HG02981 (cell line): ENCODE data around the gene ITGB7.

Experiments
- ATAC-seq: cut with Tn5 transposase; IDR thresholded peaks from one replicate; pipeline ENCODE4 v1.9.1; 2021; ENCODE audit warnings: mild to moderate bottlenecking, moderate library complexity; ENCODE audit not compliant: unreplicated experiment

The ITGB7 gene

DNA sequence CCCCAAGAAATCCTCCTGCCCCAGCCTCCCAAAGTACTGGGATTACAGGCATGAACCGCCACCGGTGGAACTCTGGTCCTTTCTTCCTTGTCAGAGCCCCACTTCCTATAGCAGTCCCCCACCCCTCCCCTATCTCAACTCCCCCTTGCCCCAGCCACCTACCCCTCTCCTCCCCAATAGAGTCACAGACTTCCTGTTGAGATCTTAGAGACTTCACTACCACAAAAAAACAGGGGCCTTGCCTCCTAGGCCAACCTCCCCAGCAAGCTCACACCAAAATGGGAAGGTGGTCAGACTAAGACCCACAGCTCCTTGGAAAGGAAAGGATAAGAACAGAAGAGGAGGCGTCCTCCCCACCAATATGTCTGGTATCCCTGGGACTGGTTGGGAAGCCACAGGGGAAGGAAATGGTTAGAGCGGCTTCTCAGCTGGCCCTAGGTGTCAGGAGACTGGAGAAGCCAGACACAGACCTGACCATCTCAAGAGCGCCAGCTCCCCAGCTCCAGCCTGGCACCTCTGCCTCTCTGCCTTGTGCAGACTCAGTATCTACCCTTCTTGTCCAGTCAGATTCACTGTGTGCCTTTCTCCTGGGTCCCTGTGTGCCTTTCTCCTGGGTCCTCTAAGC lies 8.5 kb downstream of the ITGB7 start:
- ATAC-seq: no peak

GRCh38 chr12:53197011-53197640 lies 9.9 kb downstream of the ITGB7 start:
- no peak for ATAC-seq

DNA sequence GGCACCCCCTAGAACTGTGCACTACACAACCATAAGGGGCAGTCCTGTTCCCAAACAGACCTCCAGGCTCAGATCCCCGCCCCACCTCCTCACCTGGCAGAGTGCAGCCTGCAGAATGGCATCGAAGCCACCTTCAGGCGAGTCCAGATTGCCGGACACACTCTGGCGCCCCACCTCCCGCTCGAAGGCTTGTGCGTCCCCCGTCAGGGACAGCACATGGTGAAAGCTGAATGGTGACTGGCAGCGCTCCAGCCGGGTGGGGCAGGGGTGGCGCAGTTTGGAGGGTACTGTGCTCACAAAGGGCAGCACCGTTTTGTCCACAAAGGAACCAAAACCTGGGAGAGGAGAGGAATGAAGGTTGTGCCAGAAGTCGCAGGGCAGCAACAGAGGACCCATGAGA lies 10.6 kb downstream of the ITGB7 start:
- no peak for ATAC-seq

DNA sequence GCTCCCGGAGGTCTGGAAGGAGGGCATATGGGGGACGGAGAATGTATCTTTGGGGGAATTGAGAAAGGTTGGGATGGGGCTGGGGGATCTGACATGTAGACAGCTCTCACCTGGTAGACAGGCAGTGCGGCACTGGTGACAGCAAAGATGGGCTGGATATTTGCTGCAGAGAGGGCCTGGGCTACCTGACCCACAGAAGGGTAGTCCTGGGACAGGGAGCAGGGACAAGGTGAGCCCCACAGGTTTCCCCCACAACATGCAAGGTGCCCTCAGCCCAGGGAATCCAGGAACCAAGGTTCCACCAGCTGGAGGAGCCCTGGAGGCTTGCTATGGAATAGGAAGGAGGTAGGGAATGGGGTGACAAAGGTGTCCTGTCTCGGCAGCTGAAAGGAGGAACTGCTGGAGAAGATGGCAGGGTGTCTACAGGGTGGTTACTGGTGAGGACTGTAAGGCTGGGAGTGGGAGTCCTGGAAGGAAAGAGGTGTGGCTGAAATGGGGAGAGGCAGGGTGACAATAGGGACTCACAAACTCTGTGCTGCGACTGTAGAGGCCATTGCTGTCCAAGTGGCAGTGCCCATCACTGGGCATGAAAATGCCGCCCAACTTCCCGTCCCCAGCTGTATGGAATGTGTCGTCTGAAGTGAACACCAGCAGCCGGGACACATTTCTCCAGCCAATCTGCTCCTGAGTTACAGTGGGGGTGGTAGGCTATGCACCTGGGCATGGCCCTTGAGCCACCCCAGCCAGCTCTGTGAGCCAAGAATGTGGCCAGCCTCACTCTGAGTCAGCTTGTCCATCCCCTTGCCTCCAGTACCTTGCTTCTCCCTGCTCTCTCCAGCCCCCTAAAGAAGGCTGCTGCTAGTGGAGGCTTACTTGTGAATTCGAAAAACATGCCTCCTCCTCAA lies 11.3 kb downstream of the ITGB7 start:
- ATAC-seq: no peak

- no peak for ATAC-seq
Measured at GRCh38 chr12:53194973-53195372, 12.1 kb downstream of the ITGB7 start.

GRCh38 chr12:53193985-53194716 lies 12.9 kb downstream of the ITGB7 start:
- ATAC-seq: no peak

- no peak for ATAC-seq
Measured at GRCh38 chr12:53193040-53193439, 14.0 kb downstream of the ITGB7 start.

DNA sequence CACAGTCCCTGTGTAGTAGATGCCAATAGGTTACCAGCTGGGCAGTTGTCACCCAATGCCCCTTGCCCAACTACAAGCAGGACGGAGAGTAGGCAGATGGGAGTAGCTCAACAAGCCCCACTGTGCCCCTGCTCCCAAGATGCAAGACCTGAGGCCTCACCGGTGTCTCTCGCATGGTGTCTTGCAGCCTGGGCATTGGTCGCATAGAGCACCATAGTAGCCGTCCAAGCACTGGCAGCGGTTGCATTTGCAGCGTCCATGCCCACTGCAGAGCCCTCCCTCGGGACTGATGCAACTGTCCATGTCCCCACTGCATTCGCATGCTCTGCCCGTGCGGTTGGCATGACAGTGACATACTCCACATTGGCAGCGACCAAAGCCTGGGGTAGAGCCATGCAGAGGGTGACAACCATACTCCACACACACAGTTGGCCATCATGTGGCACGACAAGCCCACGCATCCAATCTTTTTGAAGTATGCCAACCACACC lies 14.5 kb downstream of the ITGB7 start:
- ATAC-seq: no peak

DNA sequence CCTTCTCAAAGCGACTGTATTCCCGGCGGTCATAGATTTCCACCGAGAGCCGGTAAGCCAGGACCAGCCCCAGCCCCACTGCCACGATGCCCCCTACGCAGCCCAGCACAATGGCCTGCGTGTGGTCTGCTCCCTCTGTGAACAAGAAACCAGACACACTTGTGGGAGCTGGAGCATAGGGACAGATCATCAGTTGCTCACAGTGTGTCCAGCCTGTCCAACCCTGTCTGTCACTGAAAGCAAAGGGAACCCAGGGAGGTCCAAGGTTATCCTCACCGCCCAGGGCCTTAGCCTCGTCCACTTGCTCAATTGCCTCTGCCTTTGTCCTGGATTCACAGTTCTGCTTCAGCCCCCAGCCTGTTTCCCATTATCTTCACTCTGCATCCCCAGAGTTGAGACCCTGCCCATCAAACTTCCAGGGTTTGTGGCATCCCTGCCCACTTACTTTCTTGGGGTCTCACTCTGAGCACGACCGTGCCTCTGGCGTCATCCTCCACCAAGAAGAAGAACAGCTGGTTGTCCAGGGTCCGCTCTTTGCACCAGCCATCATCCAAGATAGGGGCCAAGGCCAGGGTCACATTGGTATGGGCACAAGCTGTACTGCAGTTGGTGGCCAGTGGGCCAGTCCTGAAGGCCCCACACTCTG lies 15.0 kb downstream of the ITGB7 start:
- no peak for ATAC-seq

DNA sequence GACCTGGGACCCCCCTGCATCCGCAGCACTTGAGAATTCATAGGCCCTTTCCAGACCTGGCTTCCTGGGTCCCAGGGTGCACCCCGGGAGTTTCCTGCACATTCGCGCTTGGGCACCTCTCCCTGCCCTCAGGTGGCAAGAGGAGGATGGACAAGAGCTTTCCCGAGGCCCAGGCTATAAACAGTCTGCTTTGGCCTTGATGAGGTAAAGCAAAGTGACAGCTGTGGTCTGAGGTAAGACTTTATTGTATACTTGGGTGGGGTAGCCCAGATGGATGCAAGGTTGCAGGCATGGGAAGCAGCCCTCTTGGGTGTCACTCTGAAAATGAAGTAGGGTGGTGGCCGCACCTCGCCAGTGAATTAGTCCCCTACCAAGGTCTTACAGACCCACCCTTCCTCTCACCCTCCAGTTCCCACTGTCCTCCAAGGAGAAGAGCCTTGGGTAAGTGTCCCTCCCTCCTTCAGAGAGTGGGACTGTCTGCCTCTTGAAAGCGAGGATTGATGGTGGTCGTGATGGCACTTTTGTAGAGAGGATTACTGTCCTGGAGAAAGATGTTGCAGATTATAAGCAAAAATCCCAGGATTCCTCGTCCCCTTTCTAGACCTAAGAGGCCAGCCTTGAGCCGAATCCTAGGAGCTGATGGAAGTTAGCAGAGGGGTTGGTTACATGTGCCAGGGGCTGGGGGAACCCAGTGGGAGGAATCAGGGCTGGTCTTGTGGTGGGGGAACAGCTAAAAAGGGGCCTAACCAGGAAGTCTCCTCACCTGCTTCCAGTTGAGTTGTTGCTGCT lies 15.8 kb downstream of the ITGB7 start:
- no peak for ATAC-seq

DNA sequence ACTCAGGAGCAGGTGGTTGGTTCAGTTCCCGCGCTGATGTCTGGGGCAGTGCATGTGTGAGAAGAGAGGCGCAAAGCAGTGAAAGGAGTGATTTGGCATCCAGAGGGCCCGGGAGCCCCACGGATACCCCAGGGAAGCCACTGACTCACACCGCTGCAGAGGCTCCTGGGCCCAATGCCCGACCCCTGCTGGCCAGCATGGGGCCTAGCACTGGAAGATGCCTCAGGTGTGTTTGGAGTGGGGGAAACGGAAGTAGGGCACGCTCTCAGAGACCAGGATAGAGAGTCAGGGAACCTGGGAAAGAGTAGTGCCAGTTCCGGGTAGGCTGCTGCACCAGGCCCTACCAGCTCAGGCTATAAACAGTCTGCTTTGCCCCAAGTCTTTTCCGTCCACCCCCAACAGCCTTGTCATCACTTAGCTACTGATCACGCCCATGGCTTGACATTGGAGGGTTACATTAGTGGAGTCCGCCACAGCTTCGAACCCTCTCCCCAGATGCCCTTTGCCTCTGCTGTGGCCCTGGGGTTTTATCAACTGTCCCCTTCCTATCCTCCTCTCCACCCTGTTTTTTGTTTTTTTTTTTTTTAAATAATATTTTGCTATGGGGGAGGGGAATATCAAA lies 16.8 kb downstream of the ITGB7 start:
- peak; percentile 42 for ATAC-seq

- no peak for ATAC-seq
Measured at GRCh38 chr12:53187145-53187899, 19.7 kb downstream of the ITGB7 start.

- ATAC-seq: no peak
Measured at GRCh38 chr12:53186745-53187144, 20.3 kb downstream of the ITGB7 start.

DNA sequence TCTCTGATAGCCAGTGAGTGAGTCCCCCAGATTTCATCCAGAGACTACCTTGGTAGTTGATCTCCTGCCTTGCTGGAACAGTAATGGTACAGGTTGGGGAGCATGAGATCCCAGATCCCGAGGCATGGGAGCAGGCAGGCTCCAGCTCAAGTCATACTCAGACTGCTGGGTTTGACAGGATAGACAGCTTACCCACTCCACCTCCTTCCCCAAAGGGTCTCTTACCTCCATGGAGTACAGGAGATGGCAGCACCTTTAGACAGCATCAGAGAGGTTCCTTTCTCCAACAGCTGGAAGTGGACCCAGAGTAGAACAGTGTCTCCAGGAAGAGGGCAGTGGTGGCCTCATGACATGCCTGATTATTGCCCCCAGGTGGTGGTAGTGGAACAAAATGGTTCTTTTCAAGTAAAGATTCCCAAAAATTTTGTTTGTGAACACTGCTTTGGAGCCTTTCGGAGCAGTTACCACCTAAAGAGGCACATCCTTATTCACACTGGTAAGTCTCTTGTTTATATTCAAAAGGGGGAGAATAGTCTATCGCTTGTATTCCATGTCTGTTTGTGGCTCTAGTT lies 21.4 kb downstream of the ITGB7 start:
- no peak for ATAC-seq

DNA sequence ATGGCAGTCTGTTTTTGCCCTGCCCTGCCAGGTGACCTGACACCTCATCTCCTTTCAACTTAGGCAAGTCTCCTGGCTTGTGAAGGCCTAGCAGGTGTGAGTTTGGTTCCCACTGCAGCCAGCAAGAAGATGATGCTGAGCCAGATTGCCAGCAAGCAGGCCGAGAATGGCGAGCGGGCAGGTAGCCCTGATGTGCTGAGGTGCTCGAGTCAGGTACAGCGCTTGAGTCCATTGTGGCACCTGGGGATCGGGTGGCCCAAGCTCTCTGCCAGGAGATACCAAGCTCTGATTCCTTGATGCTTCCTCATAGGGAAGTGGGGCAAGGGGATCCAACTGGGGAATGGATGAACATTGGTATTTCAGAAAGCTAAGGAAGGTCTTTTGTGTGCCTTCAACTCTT lies 22.2 kb downstream of the ITGB7 start:
- no peak for ATAC-seq

DNA sequence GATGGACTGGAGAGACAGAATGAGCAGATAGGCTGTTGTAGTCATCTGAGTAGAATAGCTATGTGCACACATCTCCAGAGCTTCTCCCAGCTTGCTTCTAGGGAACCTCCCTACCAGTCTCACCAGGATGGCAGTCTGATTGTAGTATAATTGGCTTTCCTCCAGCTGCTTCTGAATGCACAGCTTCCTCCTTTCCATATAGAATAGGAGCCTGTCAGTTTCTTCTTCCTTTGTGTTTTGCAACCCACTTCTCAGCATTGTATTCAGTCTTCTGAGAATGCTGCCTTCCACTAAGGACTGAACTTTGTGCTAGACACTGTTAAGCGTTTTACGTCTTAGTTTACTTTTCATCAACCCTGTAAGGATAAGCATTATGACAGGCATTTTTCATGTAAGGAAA lies 24.1 kb downstream of the ITGB7 start:
- no peak for ATAC-seq

GRCh38 chr12:53181935-53182334 lies 25.1 kb downstream of the ITGB7 start:
- no peak for ATAC-seq

DNA sequence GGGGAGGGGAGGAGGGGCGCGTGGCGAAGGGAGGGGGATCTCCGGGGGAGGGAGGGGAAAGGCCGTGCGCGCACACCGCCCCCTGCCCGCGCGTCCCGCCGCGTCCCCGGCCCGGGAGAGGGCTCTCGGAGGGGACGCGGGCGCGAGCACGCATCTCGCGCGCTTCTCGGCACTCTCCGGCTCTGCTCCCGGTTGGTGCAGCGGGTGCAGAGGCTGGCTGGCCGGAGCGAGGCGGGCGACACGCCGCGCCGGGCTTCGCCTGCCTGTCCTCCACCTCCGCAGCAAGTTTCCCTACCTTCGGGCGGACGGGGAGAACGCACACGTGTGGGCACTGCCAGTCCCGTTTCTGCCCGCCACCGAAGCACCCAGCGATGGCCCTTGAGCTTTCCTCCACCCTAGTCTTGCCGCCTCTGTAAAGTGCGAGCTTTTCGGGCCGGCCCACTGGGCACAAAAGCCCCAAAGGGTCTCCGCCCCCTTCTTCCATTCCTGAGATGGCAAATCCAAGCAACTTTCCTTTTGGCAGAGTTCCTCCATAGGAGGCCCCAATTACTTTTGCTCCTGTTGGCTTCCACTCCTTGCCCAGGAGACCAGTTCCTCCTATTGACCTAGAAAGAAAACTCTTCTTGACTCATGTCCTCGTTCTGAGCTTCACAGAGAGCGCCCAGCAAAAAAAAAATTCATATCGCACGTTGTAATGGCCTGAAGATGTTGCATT lies 26.0 kb downstream of the ITGB7 start:
- peak; percentile 35 for ATAC-seq
